Esophagus squamous epithelium (tissue), 4 donors: ENCODE measurements around the gene CTNND2.

Experiments used
- POLR2A ChIP-seq, 4 donors: fragments of 450-650 bp; IDR thresholded peaks; one replicate each; pipeline ENCODE4 v1.6.1; 2017; ENCODE audit warnings: antibody characterized with exemption in 4 of 4, mild to moderate bottlenecking in 4 of 4, moderate library complexity in 3 of 4
- TF ChIP-seq, protein P1 (sequence below), 6 experiments: fragments of 450-650 bp in 4 of 6; fragments of 200-600 bp in 2 of 6; sonication (generic) in 2 of 6; IDR thresholded peaks; one replicate each; pipeline ENCODE4 v1.5.1; 2016 to 2019; ENCODE audit warnings: antibody characterized with exemption in 6 of 6, mild to moderate bottlenecking in 4 of 6, moderate library complexity in 4 of 6

DNA sequence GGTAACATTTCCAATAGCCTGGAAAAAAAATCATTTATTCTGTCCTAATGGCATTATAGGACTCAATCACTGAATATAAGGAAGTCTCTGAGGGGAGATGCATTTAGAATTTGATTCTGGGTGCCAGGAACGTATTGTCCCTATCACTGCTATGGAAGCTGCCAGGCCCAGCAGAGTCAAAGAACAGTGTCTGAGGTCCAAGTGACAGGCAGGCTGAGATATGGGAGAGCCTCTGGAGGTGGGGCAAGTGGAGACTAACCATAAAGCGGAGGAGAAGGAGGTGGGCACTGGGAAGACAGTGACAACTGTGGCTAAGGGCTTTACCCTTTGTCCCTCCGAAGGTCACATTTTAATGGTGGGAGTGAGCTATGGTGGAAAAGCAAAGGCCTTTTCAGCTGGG lies 505.5 kb downstream of the CTNND2 start:
- TF ChIP-seq, protein P1, sequence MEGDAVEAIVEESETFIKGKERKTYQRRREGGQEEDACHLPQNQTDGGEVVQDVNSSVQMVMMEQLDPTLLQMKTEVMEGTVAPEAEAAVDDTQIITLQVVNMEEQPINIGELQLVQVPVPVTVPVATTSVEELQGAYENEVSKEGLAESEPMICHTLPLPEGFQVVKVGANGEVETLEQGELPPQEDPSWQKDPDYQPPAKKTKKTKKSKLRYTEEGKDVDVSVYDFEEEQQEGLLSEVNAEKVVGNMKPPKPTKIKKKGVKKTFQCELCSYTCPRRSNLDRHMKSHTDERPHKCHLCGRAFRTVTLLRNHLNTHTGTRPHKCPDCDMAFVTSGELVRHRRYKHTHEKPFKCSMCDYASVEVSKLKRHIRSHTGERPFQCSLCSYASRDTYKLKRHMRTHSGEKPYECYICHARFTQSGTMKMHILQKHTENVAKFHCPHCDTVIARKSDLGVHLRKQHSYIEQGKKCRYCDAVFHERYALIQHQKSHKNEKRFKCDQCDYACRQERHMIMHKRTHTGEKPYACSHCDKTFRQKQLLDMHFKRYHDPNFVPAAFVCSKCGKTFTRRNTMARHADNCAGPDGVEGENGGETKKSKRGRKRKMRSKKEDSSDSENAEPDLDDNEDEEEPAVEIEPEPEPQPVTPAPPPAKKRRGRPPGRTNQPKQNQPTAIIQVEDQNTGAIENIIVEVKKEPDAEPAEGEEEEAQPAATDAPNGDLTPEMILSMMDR (IDR thresholded peaks at IDR 0.05), result no peak
- no peak for TF ChIP-seq POLR2A (IDR thresholded peaks at IDR 0.05)
